DMS153 treated with DMSO at 0.1 percent for 48 hours (cell line): ENCODE measurements around the gene FHIT.

Experiments
- DNase-seq: peaks from one replicate; lab custom pipeline; 2025; ENCODE audit not compliant: unreplicated experiment; lab: John Stamatoyannopoulos, UW

The FHIT gene

GRCh38 chr3:60652829-60653228, 598.4 kb downstream of the FHIT start:
- DNase-seq: no peak

GRCh38 chr3:60651799-60652198, 599.5 kb downstream of the FHIT start:
- DNase-seq: no peak

GRCh38 chr3:60650171-60650570, 601.1 kb downstream of the FHIT start:
- no peak for DNase-seq

GRCh38 chr3:60645801-60646200, 605.5 kb downstream of the FHIT start:
- no peak for DNase-seq

GRCh38 chr3:60643831-60644230, 607.4 kb downstream of the FHIT start:
- no peak for DNase-seq

- DNase-seq: no peak
Observed at GRCh38 chr3:60641354-60641753, 609.9 kb downstream of the FHIT start.

GRCh38 chr3:60636846-60637245, 614.4 kb downstream of the FHIT start:
- DNase-seq: no peak

GRCh38 chr3:60633644-60634043, 617.6 kb downstream of the FHIT start:
- DNase-seq: no peak

- DNase-seq: no peak
Observed at GRCh38 chr3:60631509-60631908, 619.7 kb downstream of the FHIT start.

GRCh38 chr3:60630953-60631352, 620.3 kb downstream of the FHIT start:
- DNase-seq: no peak

- DNase-seq: no peak
Observed at GRCh38 chr3:60629816-60630215, 621.4 kb downstream of the FHIT start.

- no peak for DNase-seq
Observed at GRCh38 chr3:60622349-60622748, 628.9 kb downstream of the FHIT start.

- no peak for DNase-seq
Observed at GRCh38 chr3:60617188-60617587, 634.1 kb downstream of the FHIT start.

GRCh38 chr3:60613769-60614303, 637.4 kb downstream of the FHIT start:
- no peak for DNase-seq

GRCh38 chr3:60610441-60611112, 640.7 kb downstream of the FHIT start:
- DNase-seq: no peak

- DNase-seq: no peak
Observed at GRCh38 chr3:60609446-60609845, 641.8 kb downstream of the FHIT start.

- no peak for DNase-seq
Observed at GRCh38 chr3:60603860-60604259, 647.4 kb downstream of the FHIT start.

GRCh38 chr3:60600848-60601247, 650.4 kb downstream of the FHIT start:
- DNase-seq: no peak

GRCh38 chr3:60599586-60599985, 651.7 kb downstream of the FHIT start:
- DNase-seq: no peak

- no peak for DNase-seq
Observed at GRCh38 chr3:60598671-60599070, 652.6 kb downstream of the FHIT start.

GRCh38 chr3:60594025-60594424, 657.2 kb downstream of the FHIT start:
- DNase-seq: no peak

GRCh38 chr3:60591267-60591666, 660.0 kb downstream of the FHIT start:
- DNase-seq: no peak

- DNase-seq: no peak
Observed at GRCh38 chr3:60588806-60589205, 662.4 kb downstream of the FHIT start.
